Gastrocnemius medialis (tissue), 4 donors: ENCODE measurements around the gene PDE1C. TPM values are rescaled to one million over a fixed set of nuclear protein-coding genes. Genes with fewer than 3 reads are reported as not detected.

Experiments used
- ATAC-seq, 2 donors: fragments of 150-250 bp; one replicate each; pipeline ENCODE4 v1.9.1; 2016
- DNase-seq, 2 donors: peaks; one replicate each; pipeline ENCODE4 v3.0.0-alpha.2; 2019
- H3K27ac ChIP-seq, 4 donors: fragments of 200-600 bp; sonication (generic); 1 replicate in 1 of 4; 2 replicates in 3 of 4; pipeline ENCODE4 v1.5.1; 2016 to 2018; ENCODE audit warnings: mild to moderate bottlenecking in 2 of 4, moderate library complexity in 1 of 4
- H3K27me3 ChIP-seq, 3 donors: fragments of 200-600 bp; sonication (generic) in 2 of 3; 1 replicate in 1 of 3; 2 replicates in 2 of 3; pipeline versions ENCODE4 v1.5.1 to v1.6.0; 2016 to 2019; ENCODE audit warnings: mild to moderate bottlenecking in 1 of 3, moderate library complexity in 1 of 3
- H3K36me3 ChIP-seq, 2 donors: fragments of 200-600 bp; sonication (generic) in 1 of 2; one replicate each; pipeline ENCODE4 v1.5.1; 2017 to 2018
- H3K4me1 ChIP-seq, 2 donors: fragments of 200-600 bp; sonication (generic) in 1 of 2; one replicate each; pipeline ENCODE4 v1.5.1; 2016 to 2017; ENCODE audit warnings: mild to moderate bottlenecking in 2 of 2
- H3K4me3 ChIP-seq, 4 donors: fragments of 200-600 bp; sonication (generic) in 3 of 4; 1 replicate in 1 of 4; 2 replicates in 3 of 4; pipeline ENCODE4 v1.5.1; 2016 to 2019; ENCODE audit warnings: mild to moderate bottlenecking in 2 of 4
- H3K9me3 ChIP-seq, 3 donors: fragments of 200-600 bp; sonication (generic) in 2 of 3; 1 replicate in 1 of 3; 2 replicates in 2 of 3; pipeline ENCODE4 v1.5.1; 2016 to 2019
- CTCF ChIP-seq, 5 experiments: fragments of 450-650 bp in 3 of 5; fragments of 200-600 bp in 2 of 5; sonication (generic) in 2 of 5; IDR thresholded peaks in 4 of 5; conservative IDR thresholded peaks in 1 of 5; 1 replicate in 4 of 5; 2 replicates in 1 of 5; pipeline ENCODE4 v1.5.1; 2016 to 2019; ENCODE audit warnings: antibody characterized with exemption in 5 of 5, mild to moderate bottlenecking in 3 of 5, moderate library complexity in 3 of 5
- POLR2A ChIP-seq, 2 donors: fragments of 450-650 bp; IDR thresholded peaks; one replicate each; pipeline ENCODE4 v1.6.1; 2017; ENCODE audit warnings: antibody characterized with exemption in 2 of 2, mild to moderate bottlenecking in 2 of 2, moderate library complexity in 2 of 2
- in situ Hi-C, 4 donors: fragments of 200-750 bp; cut with MboI; loops; one replicate each; pipeline versions ENCODE4 v1.15.0 to v1.8.0; 2017; ENCODE audit warnings: low sequenced_read_pairs in 4 of 4
- intact Hi-C: fragments of 100-400 bp; cut with DNase I; formaldehyde crosslinking; loops from one replicate; pipeline ENCODE4 v1.15.1; 2023; ENCODE audit warnings: low total_unique reads
- total RNA-seq, 4 donors: library from RNA; depleted of rRNA; stranded (reverse); fragments of >200 nt; gene quantifications; one replicate each; pipeline versions ENCODE4 v1.1.0 to v1.2.3, GENCODE V29; 2016

PDE1C gene
- total RNA-seq, 4 donors from 2014 or later, result 0.46 to 1.2 (median 0.67) TPM

- Histone ChIP-seq H3K27ac (no peak overlapping the region), H3K36me3 (no peaks in the 10 kb centered on the region), H3K9me3 (no peaks in the 10 kb centered on the region), H3K4me1 (no peaks in the 10 kb centered on the region), H3K27me3 (peaks cover 9 to 24% (median 17%) of the 10 kb centered on the region in 3 donors), H3K4me3 (no peak overlapping the region)
- no peak for DNase-seq
- ATAC-seq, result no peak
- in situ Hi-C loops, result no loop called here
- TF ChIP-seq POLR2A (IDR thresholded peaks at IDR 0.05), result no peak
- no peak for TF ChIP-seq CTCF (IDR thresholded peaks at IDR 0.05 in 4 of 5, conservative IDR thresholded peaks at IDR 0.05 in 1 of 5)
- intact Hi-C loops, result no loop called here
Measured at GRCh38 chr7:32069116-32069650, 1.0 kb downstream of the PDE1C start.

GRCh38 chr7:32068411-32069101 is 1.7 kb downstream of the PDE1C start:
- no peak for DNase-seq
- peaks cover 9 to 24% (median 17%) of the 10 kb centered on the region in 3 donors for H3K27me3 ChIP-seq
- TF ChIP-seq POLR2A (IDR thresholded peaks at IDR 0.05), result no peak
- no peak for ATAC-seq
- no peaks in the 10 kb centered on the region for H3K4me1 ChIP-seq
- H3K27ac ChIP-seq, result no peak overlapping the region
- no peak overlapping the region for H3K4me3 ChIP-seq
- in situ Hi-C loops, result no loop called here
- no peaks in the 10 kb centered on the region for H3K36me3 ChIP-seq
- H3K9me3 ChIP-seq, result no peaks in the 10 kb centered on the region
- intact Hi-C loops, result no loop called here

GRCh38 chr7:32066441-32066840 is 3.8 kb downstream of the PDE1C start:
- in situ Hi-C loops (no loop called here), intact Hi-C loops (no loop called here)
- ATAC-seq (no peak), DNase-seq (no peak)
- no peak overlapping the region for H3K27ac ChIP-seq
- no peak overlapping the region for H3K4me3 ChIP-seq
- H3K9me3 ChIP-seq, result no peaks in the 10 kb centered on the region
- no peaks in the 10 kb centered on the region for H3K36me3 ChIP-seq
- H3K27me3 ChIP-seq, result peaks cover 5 to 9% (median 9%) of the 10 kb centered on the region in 3 donors
- no peaks in the 10 kb centered on the region for H3K4me1 ChIP-seq
- no peak for TF ChIP-seq CTCF (IDR thresholded peaks at IDR 0.05 in 4 of 5, conservative IDR thresholded peaks at IDR 0.05 in 1 of 5)

- H3K4me3 ChIP-seq, result no peak overlapping the region
- intact Hi-C loops (no loop called here), in situ Hi-C loops (no loop called here)
- H3K27me3 ChIP-seq, result no peaks in the 10 kb centered on the region
- TF ChIP-seq POLR2A (IDR thresholded peaks at IDR 0.05) (no peak), CTCF (IDR thresholded peaks at IDR 0.05 in 4 of 5, conservative IDR thresholded peaks at IDR 0.05 in 1 of 5) (no peak)
- H3K27ac ChIP-seq, result no peak overlapping the region
- no peak for DNase-seq
- H3K9me3 ChIP-seq, result no peaks in the 10 kb centered on the region
- H3K4me1 ChIP-seq, result peaks cover 0 to 4% of the 10 kb centered on the region in 2 donors
- no peaks in the 10 kb centered on the region for H3K36me3 ChIP-seq
- no peak for ATAC-seq
Measured at GRCh38 chr7:32063614-32064013, 6.6 kb downstream of the PDE1C start.

- ATAC-seq (no peak), DNase-seq (peak in 1 of 2 donors; percentile 12)
- no peak overlapping the region for H3K27ac ChIP-seq
- H3K36me3 ChIP-seq, result no peaks in the 10 kb centered on the region
- peaks cover 0 to 4% of the 10 kb centered on the region in 2 donors for H3K4me1 ChIP-seq
- H3K4me3 ChIP-seq, result no peak overlapping the region
- in situ Hi-C loops, result no loop called here
- no peaks in the 10 kb centered on the region for H3K27me3 ChIP-seq
- intact Hi-C loops, result no loop called here
- no peak for TF ChIP-seq POLR2A (IDR thresholded peaks at IDR 0.05)
- TF ChIP-seq CTCF (IDR thresholded peaks at IDR 0.05 in 4 of 5, conservative IDR thresholded peaks at IDR 0.05 in 1 of 5), result no peak
- no peaks in the 10 kb centered on the region for H3K9me3 ChIP-seq
Measured at GRCh38 chr7:32062150-32062549, 8.1 kb downstream of the PDE1C start.
